SIG-M5 (cell line): ENCODE results near the gene UNG.

ENCODE experiments used
- DNase-seq: peaks from one replicate; lab custom pipeline; 2025; lab: John Stamatoyannopoulos, UW

Gene UNG

GRCh38 chr12:109089683-109090082, 7.7 kb upstream of the UNG start:
- no peak for DNase-seq

- no peak for DNase-seq
These were observed 4.8 kb upstream of the UNG start for GRCh38 chr12:109092497-109093021.

GRCh38 chr12:109093022-109093918, 4.1 kb upstream of the UNG start, which contains the start of gene ALKBH2:
TSS of gene ALKBH2 (minus strand) at chr12:109093472. CDS start at chr12:109092786, 686 bp downstream.
- DNase-seq, result peak; percentile 43

DNA sequence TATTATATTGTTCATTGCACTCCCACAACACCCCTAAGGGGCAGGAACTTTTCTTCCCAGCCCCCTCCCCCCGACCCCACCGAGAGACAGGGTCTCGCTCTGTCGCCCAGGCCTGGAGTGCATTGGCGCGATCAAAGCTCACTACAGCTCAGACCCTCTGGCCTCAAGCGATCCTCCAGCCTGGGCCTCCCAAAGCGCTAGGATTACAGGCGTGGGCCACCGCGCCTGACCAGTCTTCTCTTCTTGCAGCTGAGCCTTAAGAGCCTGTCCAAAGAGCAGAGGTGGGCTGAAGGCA, 310 bp upstream of the UNG start:
- no peak for DNase-seq

- no peak for DNase-seq
These were observed 797 bp downstream of the UNG start for GRCh38 chr12:109098183-109098604.

GRCh38 chr12:109098651-109099050, 1.3 kb downstream of the UNG start:
- DNase-seq, result no peak

DNA sequence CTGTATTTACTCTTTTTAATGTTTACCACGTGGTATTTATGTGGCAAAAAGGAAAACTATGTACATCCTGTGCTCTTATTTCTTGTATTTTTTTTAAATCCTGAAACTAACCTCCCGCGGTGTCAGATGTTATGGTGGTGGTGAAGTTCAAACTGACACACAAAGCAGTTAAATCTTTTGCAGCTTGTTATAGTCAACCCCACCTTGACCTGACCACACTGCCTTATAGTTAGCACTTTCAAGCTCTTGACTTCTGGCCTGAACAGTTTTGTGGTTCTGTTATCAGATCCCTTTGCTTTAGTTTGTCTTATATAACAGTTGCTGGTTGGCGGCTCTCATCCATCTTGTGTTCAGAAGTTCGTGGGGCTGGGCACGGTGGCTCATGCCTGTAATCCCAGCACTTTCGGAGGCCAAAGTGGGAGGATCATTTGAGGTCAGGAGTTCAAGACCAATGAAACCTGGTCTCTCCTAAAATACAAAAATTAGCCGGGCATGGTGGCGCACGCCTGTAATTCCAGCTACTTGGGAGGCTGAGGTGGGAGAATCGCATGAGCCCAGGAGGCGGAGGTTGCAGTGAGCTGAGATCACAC, 2.1 kb downstream of the UNG start:
- no peak for DNase-seq

DNA sequence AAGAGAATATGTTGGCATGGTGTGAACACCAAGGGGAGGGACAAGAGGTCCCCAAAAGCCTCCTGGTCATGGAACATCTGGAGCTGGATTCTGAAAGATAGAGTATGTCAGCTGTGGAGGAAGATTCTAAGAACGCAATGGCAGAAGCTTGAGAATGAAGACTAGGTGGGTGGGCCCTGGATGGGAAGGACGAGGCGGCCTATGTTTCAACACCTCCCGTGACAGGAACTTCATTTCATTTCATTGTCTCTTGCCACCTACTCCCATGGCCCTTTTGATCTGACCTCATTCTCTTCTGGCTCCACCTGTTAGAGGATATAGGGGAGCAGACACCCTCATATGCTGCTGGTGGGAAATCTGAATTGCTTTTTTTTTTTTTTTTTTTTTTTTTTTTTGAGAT, 3.3 kb downstream of the UNG start:
- no peak for DNase-seq

GRCh38 chr12:109102491-109102890, 5.1 kb downstream of the UNG start:
- no peak for DNase-seq

DNA sequence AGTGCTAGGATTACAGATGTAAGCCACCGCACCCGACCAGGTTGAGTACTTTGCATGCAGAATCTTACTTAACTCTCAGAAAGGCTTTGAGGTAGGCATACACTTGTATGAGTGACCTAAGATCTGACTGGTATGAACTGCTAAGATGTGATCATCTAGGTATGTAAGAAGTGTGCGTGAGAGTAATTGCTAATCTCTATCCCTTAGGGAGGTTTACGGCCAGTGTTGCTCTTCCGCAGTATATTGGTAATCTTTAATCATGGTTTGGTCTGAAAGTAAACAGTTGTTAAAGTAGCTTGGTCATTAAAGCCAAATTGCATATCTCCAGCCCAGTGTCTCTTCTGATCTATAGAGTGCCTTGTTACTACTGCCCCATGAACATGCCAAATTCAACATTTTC, 7.8 kb downstream of the UNG start:
- no peak for DNase-seq

- DNase-seq, result no peak
These were observed 12.5 kb downstream of the UNG start for GRCh38 chr12:109109746-109110350.

- no peak for DNase-seq
These were observed 13.6 kb downstream of the UNG start for GRCh38 chr12:109110988-109111495.

DNA sequence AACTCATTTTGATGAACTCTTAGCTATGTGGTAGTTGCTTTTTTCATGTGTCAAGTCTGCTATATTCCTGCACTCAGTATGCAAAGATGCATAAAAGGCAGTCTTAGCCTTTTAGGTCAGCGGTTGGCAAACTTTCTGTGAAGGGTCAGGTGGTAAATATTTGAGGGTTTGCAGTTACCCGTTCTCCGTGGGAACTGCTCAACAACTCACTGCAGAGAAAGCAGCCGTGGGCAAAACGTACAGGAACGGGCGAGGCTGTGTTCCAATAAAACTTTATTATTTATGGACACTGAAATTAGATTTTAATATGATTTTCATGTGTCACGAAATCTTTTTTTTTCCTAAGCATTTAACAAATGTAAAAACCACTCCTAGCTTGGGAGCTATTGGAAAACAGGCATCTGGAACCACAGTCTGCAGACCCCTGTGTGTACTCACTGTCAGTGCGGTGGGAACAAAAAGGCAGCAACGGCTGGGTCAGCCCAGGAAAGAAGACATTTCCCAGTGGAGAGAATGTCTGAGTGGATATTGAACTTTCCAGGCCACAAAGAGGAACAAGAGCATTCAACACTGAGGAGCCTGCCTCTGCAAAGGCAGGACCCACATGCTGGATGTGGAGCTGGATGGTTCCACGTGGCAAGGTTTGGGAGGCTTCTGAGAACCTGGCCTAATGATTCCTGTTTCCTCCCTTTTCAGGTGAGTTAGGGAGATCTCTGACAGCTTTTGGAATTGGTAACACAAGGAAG, 15.5 kb downstream of the UNG start:
- DNase-seq, result no peak

GRCh38 chr12:109113661-109114321, 16.4 kb downstream of the UNG start:
- no peak for DNase-seq

DNA sequence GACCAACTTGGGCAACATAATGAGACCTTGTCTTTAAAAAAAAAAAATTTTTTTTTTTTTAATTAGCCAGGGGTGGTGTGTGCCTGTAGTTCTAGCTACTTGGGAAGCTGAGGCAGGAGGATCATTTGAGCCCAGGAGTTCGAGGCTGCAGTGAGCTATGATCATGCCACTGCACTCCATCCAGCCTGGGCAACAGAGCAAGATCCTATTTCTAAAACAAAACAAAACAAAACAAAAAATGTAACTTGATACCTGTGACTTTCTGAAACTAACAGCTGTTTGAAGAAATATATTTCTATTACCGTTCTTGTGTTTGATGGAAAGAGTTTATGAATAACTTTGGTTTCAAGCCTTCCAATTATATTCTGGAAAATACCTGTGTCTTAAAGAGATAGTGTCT, 17.2 kb downstream of the UNG start:
- no peak for DNase-seq

DNA sequence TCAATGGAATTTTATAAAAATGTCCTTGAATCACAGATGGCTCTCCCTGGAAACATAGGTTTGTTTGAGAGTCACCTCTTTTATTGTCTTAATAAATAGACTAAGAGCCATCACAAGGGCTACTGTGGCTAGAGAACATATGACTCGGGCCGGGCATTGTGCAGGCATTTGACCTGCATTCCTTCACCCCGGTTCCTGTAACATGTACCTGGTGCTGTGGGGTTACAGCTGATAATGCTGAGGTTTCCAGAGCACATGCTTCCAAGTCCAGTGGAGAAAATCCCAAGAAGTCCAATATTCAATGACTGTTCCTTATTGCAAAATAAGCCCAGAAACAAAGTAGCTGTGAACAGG, 18.0 kb downstream of the UNG start:
- DNase-seq, result no peak

DNA sequence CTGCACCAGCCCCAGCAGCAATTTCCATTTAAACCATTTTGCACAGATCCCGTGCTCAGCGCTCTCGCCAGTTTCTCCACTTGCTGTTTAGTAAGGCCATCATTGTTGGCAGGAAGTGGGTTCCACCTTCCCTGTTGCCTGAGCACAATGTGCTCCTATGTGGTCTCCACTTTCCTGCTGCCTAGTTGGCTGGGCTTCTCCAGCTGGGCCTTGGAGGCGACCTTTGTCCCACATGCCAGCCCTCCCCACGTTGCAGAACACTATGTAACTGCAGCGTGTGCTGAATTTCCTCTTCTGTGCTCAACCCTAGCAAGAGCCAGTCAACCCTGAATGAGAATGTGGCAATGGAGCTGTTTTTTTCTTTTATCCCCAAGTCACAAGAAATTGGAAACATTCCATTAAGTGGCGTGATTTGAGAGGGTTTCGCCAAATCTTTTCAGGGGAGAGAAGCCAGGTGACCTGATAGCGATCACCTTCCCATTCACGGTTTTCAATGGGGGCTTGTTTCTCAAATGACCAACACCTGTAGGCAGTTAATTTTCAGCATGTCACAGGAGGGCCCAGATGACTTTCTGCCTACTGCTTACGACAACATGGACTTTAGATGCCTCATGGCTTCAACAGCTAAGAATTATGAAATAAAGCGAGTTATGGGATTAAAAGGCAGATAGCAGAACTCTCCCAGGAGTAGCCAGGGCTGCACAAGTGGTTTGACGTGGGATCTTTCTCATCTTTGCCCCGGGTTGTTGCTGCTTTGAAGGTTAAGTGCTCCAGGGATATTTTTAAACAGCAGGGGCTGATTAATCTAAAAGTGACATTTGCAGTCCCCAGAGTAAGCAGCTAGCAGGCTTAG, 18.6 kb downstream of the UNG start, which contains the start of gene ACACB:
Gene ACACB (plus strand): TSS at position 830 of the 853 bp plus-strand sequence. CDS start 22,819 bp downstream, outside the sequence.
- no peak for DNase-seq

GRCh38 chr12:109116611-109116949, 19.2 kb downstream of the UNG start:
- no peak for DNase-seq

GRCh38 chr12:109120095-109120494, 22.7 kb downstream of the UNG start:
- no peak for DNase-seq

DNA sequence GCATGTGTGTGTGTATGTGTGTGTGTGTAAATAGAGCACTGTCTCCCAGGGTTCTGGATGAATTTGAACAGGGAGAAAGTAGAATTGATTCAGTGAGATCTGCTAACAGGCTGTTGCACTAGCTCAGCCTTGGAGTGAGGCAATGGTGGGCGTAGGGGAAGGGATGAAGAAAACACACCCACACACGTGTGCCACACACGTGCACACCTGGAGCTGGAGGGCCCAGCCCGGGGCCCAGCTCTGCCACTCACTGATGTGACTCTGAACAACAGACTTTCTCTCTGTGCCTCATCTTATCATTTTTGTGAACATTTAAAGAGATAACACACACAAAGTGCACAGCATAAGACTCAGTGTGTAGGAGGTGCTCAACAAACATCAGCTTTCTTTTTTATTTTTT, 23.2 kb downstream of the UNG start:
- no peak for DNase-seq
